22Rv1 (cell line): ENCODE data around the gene C1orf53.

Source experiments
- H3K27ac ChIP-seq: fragments of 450-650 bp; 2 replicates; pipeline ENCODE4 v1.5.1; 2017
- ZFX ChIP-seq: fragments of 450-650 bp; IDR thresholded peaks from 2 replicates; pipeline ENCODE4 v1.6.1; 2017; ENCODE audit warnings: antibody characterized with exemption, borderline replicate concordance
- TF ChIP-seq, protein P1 (sequence below): fragments of 450-650 bp; IDR thresholded peaks from 2 replicates; pipeline ENCODE4 v1.5.1; 2017; ENCODE audit warnings: mild to moderate bottlenecking

The C1orf53 gene

GRCh38 chr1:197955486-197956394 lies 53.3 kb downstream of the C1orf53 start:
- TF ChIP-seq ZFX: no peak
- TF ChIP-seq, protein P1, sequence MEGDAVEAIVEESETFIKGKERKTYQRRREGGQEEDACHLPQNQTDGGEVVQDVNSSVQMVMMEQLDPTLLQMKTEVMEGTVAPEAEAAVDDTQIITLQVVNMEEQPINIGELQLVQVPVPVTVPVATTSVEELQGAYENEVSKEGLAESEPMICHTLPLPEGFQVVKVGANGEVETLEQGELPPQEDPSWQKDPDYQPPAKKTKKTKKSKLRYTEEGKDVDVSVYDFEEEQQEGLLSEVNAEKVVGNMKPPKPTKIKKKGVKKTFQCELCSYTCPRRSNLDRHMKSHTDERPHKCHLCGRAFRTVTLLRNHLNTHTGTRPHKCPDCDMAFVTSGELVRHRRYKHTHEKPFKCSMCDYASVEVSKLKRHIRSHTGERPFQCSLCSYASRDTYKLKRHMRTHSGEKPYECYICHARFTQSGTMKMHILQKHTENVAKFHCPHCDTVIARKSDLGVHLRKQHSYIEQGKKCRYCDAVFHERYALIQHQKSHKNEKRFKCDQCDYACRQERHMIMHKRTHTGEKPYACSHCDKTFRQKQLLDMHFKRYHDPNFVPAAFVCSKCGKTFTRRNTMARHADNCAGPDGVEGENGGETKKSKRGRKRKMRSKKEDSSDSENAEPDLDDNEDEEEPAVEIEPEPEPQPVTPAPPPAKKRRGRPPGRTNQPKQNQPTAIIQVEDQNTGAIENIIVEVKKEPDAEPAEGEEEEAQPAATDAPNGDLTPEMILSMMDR: no peak
- no peak overlapping the region for H3K27ac ChIP-seq
